Epidermal melanocyte (primary cell): ENCODE measurements around the gene EMP2.
A peak's percentile ranks its signal among the peaks of the same experiment; 100 is the strongest.

ENCODE experiments used
- DNase-seq: peaks from one replicate; pipeline ENCODE4 v3.0.0; 2011; ENCODE audit warnings: low spot score; ENCODE audit not compliant: insufficient read length

The EMP2 gene

GRCh38 chr16:10610499-10611184 lies 30.2 kb upstream of the EMP2 start:
- DNase-seq = no peak

GRCh38 chr16:10609402-10609774 lies 29.0 kb upstream of the EMP2 start:
- no peak for DNase-seq

- DNase-seq = no peak
These were observed 28.4 kb upstream of the EMP2 start for GRCh38 chr16:10608687-10609401.

GRCh38 chr16:10607157-10607556 lies 26.8 kb upstream of the EMP2 start:
- DNase-seq = no peak

GRCh38 chr16:10606607-10607006 lies 26.2 kb upstream of the EMP2 start:
- no peak for DNase-seq

- no peak for DNase-seq
These were observed 25.2 kb upstream of the EMP2 start for GRCh38 chr16:10605636-10606035.

GRCh38 chr16:10601444-10602408 lies 21.3 kb upstream of the EMP2 start:
- no peak for DNase-seq

GRCh38 chr16:10600782-10601443 lies 20.5 kb upstream of the EMP2 start:
- no peak for DNase-seq

- no peak for DNase-seq
These were observed 19.2 kb upstream of the EMP2 start for GRCh38 chr16:10599626-10600025.

GRCh38 chr16:10598157-10598556 lies 17.8 kb upstream of the EMP2 start:
- DNase-seq = no peak

GRCh38 chr16:10597187-10597601 lies 16.8 kb upstream of the EMP2 start:
- DNase-seq = no peak

GRCh38 chr16:10594312-10594950 lies 14.0 kb upstream of the EMP2 start:
- no peak for DNase-seq

- DNase-seq = no peak
These were observed 12.2 kb upstream of the EMP2 start for GRCh38 chr16:10592611-10593010.

- DNase-seq = no peak
These were observed 9.9 kb upstream of the EMP2 start for GRCh38 chr16:10590342-10590741.

GRCh38 chr16:10589109-10589508 lies 8.7 kb upstream of the EMP2 start:
- no peak for DNase-seq

GRCh38 chr16:10587622-10588021 lies 7.2 kb upstream of the EMP2 start:
- no peak for DNase-seq

- peak; percentile 47 for DNase-seq
These were observed 4.6 kb upstream of the EMP2 start for GRCh38 chr16:10584981-10585438.

- DNase-seq = no peak
These were observed 2.9 kb upstream of the EMP2 start for GRCh38 chr16:10583269-10583668.

- DNase-seq = no peak
These were observed 1.1 kb upstream of the EMP2 start for GRCh38 chr16:10581507-10581906.

- DNase-seq = no peak
These were observed 467 bp upstream of the EMP2 start for GRCh38 chr16:10580883-10581247.

GRCh38 chr16:10579575-10579964 lies 828 bp downstream of the EMP2 start:
- DNase-seq = no peak
